H9 (cell line): ENCODE measurements around the gene PKP3. TPM values are rescaled to one million over a fixed set of nuclear protein-coding genes. Genes with fewer than 3 reads are reported as not detected.

Source experiments
- DNase-seq: peaks from one replicate; pipeline ENCODE4 v3.0.0-alpha.2; 2017
- H2AFZ ChIP-seq: one replicate; pipeline ENCODE4 v1.6.1; 2013; ENCODE audit warnings: mild to moderate bottlenecking, low read length, control low read depth, moderate library complexity
- H2AK5ac ChIP-seq: 2 replicates; pipeline ENCODE4 v1.6.1; 2013; ENCODE audit warnings: low read length, control low read depth, mixed read lengths; ENCODE audit not compliant: insufficient read length
- H2BK120ac ChIP-seq: one replicate; pipeline ENCODE4 v1.6.1; 2013; ENCODE audit warnings: low read depth, mild to moderate bottlenecking, low read length, control low read depth, inconsistent platforms; ENCODE audit not compliant: poor library complexity, severe bottlenecking
- H2BK12ac ChIP-seq: 2 replicates; pipeline ENCODE4 v1.6.1; 2013; ENCODE audit warnings: low read length, control low read depth, mixed read lengths, low read depth; ENCODE audit not compliant: insufficient read length
- H2BK15ac ChIP-seq: 2 replicates; pipeline ENCODE4 v1.6.1; 2013; ENCODE audit warnings: low read depth, low read length, control low read depth
- H2BK20ac ChIP-seq: one replicate; pipeline ENCODE4 v1.6.1; 2013; ENCODE audit warnings: low read depth, mild to moderate bottlenecking, low read length, control low read depth, inconsistent platforms; ENCODE audit not compliant: poor library complexity, severe bottlenecking
- H2BK5ac ChIP-seq: 2 replicates; pipeline ENCODE4 v1.6.1; 2013; ENCODE audit warnings: low read length, control low read depth, mixed read lengths; ENCODE audit not compliant: insufficient read length
- H3K14ac ChIP-seq: 2 replicates; pipeline ENCODE4 v1.6.1; 2013; ENCODE audit warnings: low read length, control low read depth; ENCODE audit not compliant: insufficient read depth
- H3K18ac ChIP-seq: 2 replicates; pipeline ENCODE4 v1.6.1; 2013; ENCODE audit warnings: low read depth, mild to moderate bottlenecking, mixed read lengths, low read length, control low read depth; ENCODE audit not compliant: insufficient read length
- H3K23ac ChIP-seq: 2 replicates; pipeline ENCODE4 v1.6.1; 2013; ENCODE audit warnings: low read length, control low read depth, mixed read lengths, low read depth; ENCODE audit not compliant: insufficient read length
- H3K23me2 ChIP-seq: 2 replicates; pipeline ENCODE4 v1.6.1; 2013; ENCODE audit warnings: low read depth, mild to moderate bottlenecking, mixed read lengths, low read length, control low read depth; ENCODE audit not compliant: insufficient read length, poor library complexity, severe bottlenecking
- H3K27ac ChIP-seq: 2 replicates; pipeline ENCODE4 v1.5.1; 2013; ENCODE audit warnings: low read length, control low read depth, mixed read lengths, low read depth; ENCODE audit not compliant: insufficient read length
- H3K27me3 ChIP-seq: 2 replicates; pipeline ENCODE4 v1.6.1; 2013; ENCODE audit warnings: low read length, control low read depth, inconsistent platforms; ENCODE audit not compliant: insufficient read depth
- H3K4ac ChIP-seq: 2 replicates; pipeline ENCODE4 v1.6.1; 2013; ENCODE audit warnings: low read depth, mild to moderate bottlenecking, control low read depth, inconsistent platforms, low read length, moderate library complexity
- H3K4me1 ChIP-seq: 2 replicates; pipeline ENCODE4 v1.6.1; 2013; ENCODE audit warnings: low read length, control low read depth, inconsistent platforms; ENCODE audit not compliant: insufficient read depth
- H3K4me2 ChIP-seq: 2 replicates; pipeline ENCODE4 v1.6.1; 2013; ENCODE audit warnings: low read length, control low read depth, mixed read lengths; ENCODE audit not compliant: insufficient read length, insufficient read depth
- H3K56ac ChIP-seq: 2 replicates; pipeline ENCODE4 v1.6.1; 2013; ENCODE audit warnings: low read depth, mild to moderate bottlenecking, mixed read lengths, low read length, control low read depth; ENCODE audit not compliant: insufficient read length
- H3K79me1 ChIP-seq: 2 replicates; pipeline ENCODE4 v1.6.1; 2013; ENCODE audit warnings: low read depth, mild to moderate bottlenecking, moderate library complexity, low read length, control low read depth, inconsistent platforms; ENCODE audit not compliant: insufficient read depth, poor library complexity, severe bottlenecking
- H3K79me2 ChIP-seq: 2 replicates; pipeline ENCODE4 v1.6.1; 2013; ENCODE audit warnings: low read length, control low read depth, inconsistent platforms; ENCODE audit not compliant: insufficient read depth
- H3K9ac ChIP-seq: 2 replicates; pipeline ENCODE4 v1.6.1; 2013; ENCODE audit warnings: low read length, control low read depth, mixed read lengths; ENCODE audit not compliant: insufficient read length; ENCODE audit errors: extremely low read depth
- H3K9me3 ChIP-seq: one replicate; pipeline ENCODE4 v1.6.1; 2013; ENCODE audit warnings: low read depth, low read length, inconsistent platforms; ENCODE audit not compliant: control insufficient read depth
- H3T11ph ChIP-seq: one replicate; pipeline ENCODE4 v1.6.1; 2013; ENCODE audit warnings: mild to moderate bottlenecking, low read length, control low read depth, inconsistent platforms
- H4K20me1 ChIP-seq: one replicate; pipeline ENCODE4 v1.6.1; 2013; ENCODE audit not compliant: control insufficient read depth, insufficient read length, insufficient read depth
- H4K5ac ChIP-seq: 2 replicates; pipeline ENCODE4 v1.6.1; 2013; ENCODE audit warnings: low read depth, mild to moderate bottlenecking, mixed read lengths, low read length, control low read depth; ENCODE audit not compliant: insufficient read length
- H4K8ac ChIP-seq: replicated peaks from 2 replicates; pipeline ENCODE4 v1.6.1; 2013; ENCODE audit warnings: low read length, control low read depth, mixed read lengths, low read depth; ENCODE audit not compliant: insufficient read length
- H4K91ac ChIP-seq: 2 replicates; pipeline ENCODE4 v1.6.1; 2013; ENCODE audit warnings: low read depth, mild to moderate bottlenecking, moderate library complexity, mixed read lengths, low read length, control low read depth; ENCODE audit not compliant: insufficient read length
- H3K27ac Mint-ChIP-seq, 3 experiments: 2 replicates in 2 of 3; 3 replicates in 1 of 3; pipeline ENCODE4 v1.8.0; 2020 to 2021; ENCODE audit warnings: mixed read lengths in 3 of 3, mild to moderate bottlenecking in 1 of 3, moderate library complexity in 1 of 3
- H3K27me3 Mint-ChIP-seq: 2 replicates; pipeline ENCODE4 v1.8.0; 2021; ENCODE audit warnings: low read depth, mild to moderate bottlenecking, moderate library complexity, mixed read lengths
- H3K36me3 Mint-ChIP-seq, 3 experiments: 2 replicates in 2 of 3; 3 replicates in 1 of 3; pipeline ENCODE4 v1.8.0; 2020 to 2021; ENCODE audit warnings: low read depth in 3 of 3, mixed read lengths in 3 of 3; ENCODE audit not compliant: insufficient read depth in 1 of 3
- H3K4me1 Mint-ChIP-seq, 2 experiments: 2 replicates each; pipeline ENCODE4 v1.8.0; 2020; ENCODE audit warnings: mixed read lengths in 2 of 2
- H3K4me3 Mint-ChIP-seq, 2 experiments: 2 replicates in 1 of 2; 3 replicates in 1 of 2; pipeline ENCODE4 v1.8.0; 2020 to 2021; ENCODE audit warnings: mild to moderate bottlenecking in 2 of 2, mixed read lengths in 2 of 2, moderate library complexity in 1 of 2
- H3K9me3 Mint-ChIP-seq, 2 experiments: 2 replicates in 1 of 2; 3 replicates in 1 of 2; pipeline ENCODE4 v1.8.0; 2020; ENCODE audit warnings: mild to moderate bottlenecking in 2 of 2, mixed read lengths in 2 of 2, moderate library complexity in 1 of 2
- WGBS: extraction: QIAGEN DNeasy Blood & Tissue Kit; methylation state at CpG from one replicate; pipeline ENCODE4 v1.1.7; 2013; ENCODE audit warnings: missing lambda C conversion rate, low lambda C conversion rate, mixed read lengths; ENCODE audit not compliant: insufficient read length; ENCODE audit errors: extremely low coverage; 5-methylcytosine and 5-hydroxymethylcytosine counted together
- total RNA-seq: library from RNA; stranded (reverse); gene quantifications from 2 replicates; pipeline ENCODE4 v1.2.1, GENCODE V29; 2021
- TF ChIP-seq, protein P1 (sequence below): fragments of 200-600 bp; sonication (generic); conservative IDR thresholded peaks from 3 replicates; pipeline ENCODE4 v1.8.0; 2021; ENCODE audit warnings: antibody characterized with exemption, mild to moderate bottlenecking

PKP3 gene
- total RNA-seq, 1 experiment from 2014 or later: 41.7 TPM

GRCh38 chr11:357582-357981 lies 36.4 kb upstream of the PKP3 start:
- no peak overlapping the region for H3K14ac ChIP-seq
- H3K27me3 ChIP-seq: no peaks in the 10 kb centered on the region
- Mint-ChIP-seq H3K27ac (no peak overlapping the region), H3K4me3 (no peak overlapping the region), H3K27me3 (peaks cover 26% of the 10 kb centered on the region), H3K4me1 (peaks cover 17 to 22% of the 10 kb centered on the region in 2 experiments), H3K9me3 (peaks cover 31 to 34% of the 10 kb centered on the region in 2 experiments), H3K36me3 (peaks cover 6 to 13% (median 10%) of the 10 kb centered on the region in 3 experiments; a peak in 5 of 7 replicates)
- H3T11ph ChIP-seq: no peak overlapping the region
- no peak overlapping the region for H4K8ac ChIP-seq
- H2BK12ac ChIP-seq: no peak overlapping the region
- no peak overlapping the region for H3K18ac ChIP-seq
- no peak overlapping the region for H2AK5ac ChIP-seq
- TF ChIP-seq, protein P1, sequence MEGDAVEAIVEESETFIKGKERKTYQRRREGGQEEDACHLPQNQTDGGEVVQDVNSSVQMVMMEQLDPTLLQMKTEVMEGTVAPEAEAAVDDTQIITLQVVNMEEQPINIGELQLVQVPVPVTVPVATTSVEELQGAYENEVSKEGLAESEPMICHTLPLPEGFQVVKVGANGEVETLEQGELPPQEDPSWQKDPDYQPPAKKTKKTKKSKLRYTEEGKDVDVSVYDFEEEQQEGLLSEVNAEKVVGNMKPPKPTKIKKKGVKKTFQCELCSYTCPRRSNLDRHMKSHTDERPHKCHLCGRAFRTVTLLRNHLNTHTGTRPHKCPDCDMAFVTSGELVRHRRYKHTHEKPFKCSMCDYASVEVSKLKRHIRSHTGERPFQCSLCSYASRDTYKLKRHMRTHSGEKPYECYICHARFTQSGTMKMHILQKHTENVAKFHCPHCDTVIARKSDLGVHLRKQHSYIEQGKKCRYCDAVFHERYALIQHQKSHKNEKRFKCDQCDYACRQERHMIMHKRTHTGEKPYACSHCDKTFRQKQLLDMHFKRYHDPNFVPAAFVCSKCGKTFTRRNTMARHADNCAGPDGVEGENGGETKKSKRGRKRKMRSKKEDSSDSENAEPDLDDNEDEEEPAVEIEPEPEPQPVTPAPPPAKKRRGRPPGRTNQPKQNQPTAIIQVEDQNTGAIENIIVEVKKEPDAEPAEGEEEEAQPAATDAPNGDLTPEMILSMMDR: no peak
- no peak overlapping the region for H3K56ac ChIP-seq
- H3K4me1 ChIP-seq: no peaks in the 10 kb centered on the region
- no peak overlapping the region for H2BK5ac ChIP-seq
- H3K4me2 ChIP-seq: no peak overlapping the region
- H3K27ac ChIP-seq: no peak overlapping the region
- no peak overlapping the region for H2AFZ ChIP-seq
- H2BK15ac ChIP-seq: no peak overlapping the region
- H3K9ac ChIP-seq: no peak overlapping the region
- H3K4ac ChIP-seq: no peak overlapping the region
- no peak overlapping the region for H3K23ac ChIP-seq
- no peaks in the 10 kb centered on the region for H3K79me1 ChIP-seq
- H2BK120ac ChIP-seq: no peak overlapping the region
- H3K23me2 ChIP-seq: no peaks in the 10 kb centered on the region
- DNase-seq: no peak
- no peak overlapping the region for H2BK20ac ChIP-seq
- no peak overlapping the region for H4K91ac ChIP-seq
- WGBS: 100% methylated on average over 2 of the region's 4 CpGs
- H4K5ac ChIP-seq: no peak overlapping the region
- peaks cover 8% of the 10 kb centered on the region for H3K9me3 ChIP-seq
- H4K20me1 ChIP-seq: no peaks in the 10 kb centered on the region
- no peaks in the 10 kb centered on the region for H3K79me2 ChIP-seq
